ENCODE data around the gene IFT57.
"Not testable (repeated sequence)": the region's sequence is repeated elsewhere in the genome, so short reads cannot be mapped to it uniquely, and the experiment has no call there.

The IFT57 gene

GRCh38 chr3:108159865-108160264 is 62.4 kb downstream of the IFT57 start:
- DNase-seq (ENCODE audit: low spot score), result no peak

- DNase-seq (ENCODE audit: low spot score), result no peak
Observed at GRCh38 chr3:108159105-108159504, 63.1 kb downstream of the IFT57 start.

GRCh38 chr3:108158251-108158650 is 64.0 kb downstream of the IFT57 start:
- no peak for DNase-seq (ENCODE audit: low spot score)

- no peak for DNase-seq (ENCODE audit: low spot score)
Observed at GRCh38 chr3:108157273-108157672, 65.0 kb downstream of the IFT57 start.

- no peak for DNase-seq (ENCODE audit: low spot score)
Observed at GRCh38 chr3:108156312-108156853, 65.8 kb downstream of the IFT57 start.

- DNase-seq (ENCODE audit: low spot score), result not testable (repeated sequence)
Observed at GRCh38 chr3:108155642-108156041, 66.6 kb downstream of the IFT57 start.

- DNase-seq (ENCODE audit: low spot score), result peak; percentile 63
Observed at GRCh38 chr3:108153451-108153981, 68.7 kb downstream of the IFT57 start.

GRCh38 chr3:108152274-108152673 is 70.0 kb downstream of the IFT57 start:
- DNase-seq (ENCODE audit: low spot score), result no peak

GRCh38 chr3:108150200-108150599 is 72.0 kb downstream of the IFT57 start:
- DNase-seq (ENCODE audit: low spot score), result no peak

- DNase-seq (ENCODE audit: low spot score), result no peak
Observed at GRCh38 chr3:108146139-108146538, 76.1 kb downstream of the IFT57 start.

- no peak for DNase-seq (ENCODE audit: low spot score)
Observed at GRCh38 chr3:108145578-108145977, 76.6 kb downstream of the IFT57 start.

- no peak for DNase-seq (ENCODE audit: low spot score)
Observed at GRCh38 chr3:108137460-108137814, 84.8 kb downstream of the IFT57 start.

GRCh38 chr3:108136561-108137459 is 85.4 kb downstream of the IFT57 start:
- DNase-seq (ENCODE audit: low spot score), result no peak

- DNase-seq (ENCODE audit: low spot score), result no peak
Observed at GRCh38 chr3:108134555-108134880, 87.7 kb downstream of the IFT57 start.

GRCh38 chr3:108133858-108134554 is 88.2 kb downstream of the IFT57 start:
- DNase-seq (ENCODE audit: low spot score), result peak; percentile 50

GRCh38 chr3:108133048-108133369 is 89.2 kb downstream of the IFT57 start:
- DNase-seq (ENCODE audit: low spot score), result no peak

GRCh38 chr3:108131475-108132134 is 90.6 kb downstream of the IFT57 start:
- no peak for DNase-seq (ENCODE audit: low spot score)

- DNase-seq (ENCODE audit: low spot score), result no peak
Observed at GRCh38 chr3:108130701-108131474, 91.3 kb downstream of the IFT57 start.

- DNase-seq (ENCODE audit: low spot score), result no peak
Observed at GRCh38 chr3:108130236-108130635, 92.0 kb downstream of the IFT57 start.

GRCh38 chr3:108127301-108127988 is 94.8 kb downstream of the IFT57 start:
- DNase-seq (ENCODE audit: low spot score), result peak; percentile 79

GRCh38 chr3:108126348-108126747 is 95.9 kb downstream of the IFT57 start:
- no peak for DNase-seq (ENCODE audit: low spot score)

Data from activated CD4-positive, alpha-beta T cell treated with anti-CD3 and anti-CD28 coated beads, Interleukin-2, Interleukin-4, amounts not matched to agents 100 ng/mL and 50 ng/mL, durations not matched to agents 16 hours and 8 hours (primary cell).